CD1c-positive myeloid dendritic cell (primary cell): Measurements from ENCODE around the gene RBM23.
"Not testable (repeated sequence)": the region's sequence is repeated elsewhere in the genome, so short reads cannot be mapped to it uniquely, and the experiment has no call there.

ENCODE experiments used
- DNase-seq: peaks from one replicate; pipeline ENCODE4 v3.0.0-alpha.2; 2016; ENCODE audit errors: extremely low spot score

RBM23 gene

GRCh38 chr14:22864979-22865378 lies 54.0 kb downstream of the RBM23 start:
- no peak for DNase-seq

DNA sequence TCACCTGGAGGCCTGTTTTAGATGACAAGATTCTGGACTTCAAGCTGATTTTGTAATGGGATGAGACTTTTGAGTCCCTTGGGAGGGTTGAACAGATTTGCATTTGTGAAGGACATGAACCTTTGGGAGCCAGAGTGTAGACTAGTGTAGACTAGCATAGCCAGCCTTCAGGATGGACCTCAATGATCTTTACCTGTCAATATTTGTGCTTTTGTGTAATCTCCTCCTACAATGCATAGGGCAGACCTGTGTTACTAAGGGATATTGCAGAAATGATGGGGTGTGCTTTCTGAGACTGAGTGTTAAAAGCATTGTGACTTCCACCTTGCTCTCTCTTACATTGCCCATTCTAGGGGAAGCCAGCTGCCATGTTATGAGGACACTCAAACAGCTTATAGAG lies 57.3 kb downstream of the RBM23 start:
- no peak for DNase-seq

DNA sequence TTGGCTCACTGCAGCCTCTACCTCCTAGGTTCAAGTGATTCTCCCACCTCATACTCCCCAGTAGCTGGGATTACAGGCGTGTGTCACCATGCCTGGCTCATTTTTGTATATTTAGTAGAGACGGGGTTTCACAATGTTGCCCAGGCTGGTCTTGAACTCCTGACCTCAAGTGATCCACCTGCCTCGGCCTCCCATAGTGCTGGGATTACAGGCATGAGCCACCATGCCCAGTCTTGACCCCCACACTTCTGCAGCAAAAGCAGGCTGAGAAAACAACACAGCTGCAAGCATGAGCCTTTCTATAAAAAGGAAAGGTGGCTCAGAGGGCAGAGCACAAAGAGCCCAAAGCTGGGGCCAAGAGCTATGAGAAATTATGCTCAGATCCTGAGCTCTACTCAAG lies 58.6 kb downstream of the RBM23 start:
- DNase-seq = not testable (repeated sequence)

GRCh38 chr14:22856428-22856827 lies 62.5 kb downstream of the RBM23 start:
- DNase-seq = no peak

DNA sequence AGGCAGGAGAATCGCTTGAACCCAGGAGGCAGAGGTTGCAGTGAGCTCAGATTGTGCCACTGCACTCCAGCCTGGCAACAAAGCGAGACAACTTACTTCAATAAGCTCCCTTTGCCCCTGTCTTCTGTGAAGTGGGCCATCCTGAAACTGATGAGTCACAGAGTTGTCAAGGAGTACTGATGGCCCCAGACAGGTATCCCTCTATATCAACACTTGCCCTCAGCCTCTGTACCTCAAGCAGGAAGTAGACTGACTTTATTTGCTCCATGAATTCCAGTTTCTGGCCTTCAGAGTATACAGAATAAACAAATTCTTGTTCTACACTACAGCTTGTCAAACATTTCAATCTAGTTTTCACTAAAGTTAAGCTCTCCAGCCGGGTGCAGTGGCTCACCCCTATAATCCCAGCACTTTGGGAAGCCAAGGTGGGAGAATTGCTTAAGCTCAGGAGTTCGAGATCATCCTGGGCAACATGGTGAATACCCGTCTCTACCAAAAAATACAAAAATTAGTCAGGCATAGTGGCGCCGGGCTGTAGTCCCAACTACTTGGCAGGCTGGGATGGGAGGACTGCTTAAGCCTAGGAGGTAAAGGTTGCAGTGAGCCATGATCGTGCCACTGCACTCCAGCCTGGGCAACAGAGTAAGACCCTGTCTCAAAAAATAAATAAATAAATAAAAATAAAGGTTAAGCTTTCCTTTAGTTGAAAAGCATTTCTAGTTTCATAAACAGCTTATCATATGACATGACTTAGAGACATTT lies 63.8 kb downstream of the RBM23 start:
- no peak for DNase-seq

DNA sequence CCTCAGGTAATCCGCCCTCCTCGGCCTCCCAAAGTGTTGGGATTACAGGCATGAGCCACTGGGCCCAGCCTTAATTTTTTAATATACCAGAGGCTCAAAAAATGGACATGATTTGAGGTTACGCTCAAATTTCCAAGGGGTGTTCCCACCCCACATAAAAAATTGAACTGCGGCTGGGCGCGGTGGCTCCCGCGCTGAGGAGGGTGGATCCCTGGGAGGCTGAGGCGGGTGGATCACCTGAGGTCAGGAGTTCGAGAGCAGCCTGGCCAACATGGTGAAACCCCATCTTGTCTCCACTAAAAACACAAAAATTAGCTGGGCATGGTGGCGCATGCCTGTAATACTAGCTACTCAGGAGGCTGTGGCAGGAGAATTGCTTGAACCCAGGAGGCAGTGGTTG lies 64.7 kb downstream of the RBM23 start:
- not testable (repeated sequence) for DNase-seq

- DNase-seq = peak; percentile 93
Measured at GRCh38 chr14:22852940-22853767, 65.8 kb downstream of the RBM23 start.

DNA sequence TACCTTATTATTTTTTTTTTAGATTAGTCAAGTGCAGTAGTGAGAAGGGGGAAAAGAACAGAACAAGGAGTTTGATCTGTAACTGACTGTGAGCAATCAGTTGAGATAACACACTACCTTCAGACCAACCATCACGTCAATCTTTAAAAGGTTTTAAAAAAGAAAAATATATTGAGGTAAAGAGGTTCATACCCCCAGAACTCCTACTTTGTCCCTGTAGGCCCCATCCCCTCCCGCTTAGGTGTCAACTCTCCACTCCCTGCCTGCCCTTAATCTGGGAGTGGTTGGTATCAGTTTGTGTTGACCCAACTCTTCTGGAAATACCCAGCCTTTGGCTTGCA lies 66.4 kb downstream of the RBM23 start:
- no peak for DNase-seq

DNA sequence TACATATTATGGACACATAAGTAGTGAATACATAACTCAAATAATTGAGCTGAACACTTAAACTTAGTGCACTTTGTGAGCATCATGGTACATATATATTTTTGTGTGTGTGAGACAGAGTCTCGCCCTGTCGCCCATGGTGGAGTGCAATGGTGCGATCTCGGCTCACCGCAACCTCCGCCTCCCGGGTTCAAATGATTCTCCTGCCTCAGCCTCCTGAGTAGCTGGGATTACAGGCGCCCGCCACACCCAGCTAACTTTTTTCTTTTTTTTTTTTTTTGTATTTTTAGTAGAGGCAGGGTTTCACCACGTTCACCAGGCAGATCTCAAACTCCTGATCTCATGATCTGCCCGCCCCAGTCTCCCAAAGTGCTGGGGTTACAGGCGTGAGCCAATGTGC lies 66.8 kb downstream of the RBM23 start:
- DNase-seq = not testable (repeated sequence)

- DNase-seq = peak; percentile 51
Measured at GRCh38 chr14:22850944-22851764, 67.8 kb downstream of the RBM23 start.

GRCh38 chr14:22849212-22849819 lies 69.6 kb downstream of the RBM23 start:
- no peak for DNase-seq

GRCh38 chr14:22848351-22849164 lies 70.4 kb downstream of the RBM23 start:
- peak; percentile 72 for DNase-seq

DNA sequence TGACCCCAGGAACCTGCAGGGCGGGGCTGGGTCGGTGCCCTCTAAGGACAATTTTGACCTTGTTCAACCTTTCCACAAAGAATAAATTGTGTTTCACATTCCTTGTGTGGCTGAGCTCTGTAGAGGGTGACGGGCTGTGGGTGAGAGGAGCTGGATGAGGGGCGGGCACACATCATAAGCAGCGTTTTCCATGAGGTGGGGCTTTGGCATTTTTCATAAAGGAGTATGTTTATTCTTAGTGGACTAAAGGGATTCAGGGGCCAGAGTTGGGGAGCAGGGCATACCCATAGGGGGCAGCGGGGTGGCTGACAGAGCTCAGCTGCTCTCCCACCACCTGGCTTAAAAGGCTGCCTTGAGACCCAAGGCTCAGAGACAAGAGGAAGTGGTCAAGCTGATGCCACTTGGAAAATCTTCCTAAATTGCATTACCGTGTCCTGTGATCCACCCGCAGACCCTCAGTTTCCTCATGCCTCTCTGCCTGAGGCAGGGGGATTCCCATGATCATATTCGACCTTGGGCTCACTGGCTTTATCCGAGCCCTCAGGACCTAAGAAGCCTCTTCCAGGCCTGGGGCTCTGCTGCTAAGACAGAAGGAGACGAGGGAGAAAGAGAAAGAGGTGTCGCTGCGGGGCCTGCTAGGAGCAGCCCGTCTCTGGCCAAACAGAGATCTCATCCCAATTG lies 71.1 kb downstream of the RBM23 start:
- peak; percentile 77 for DNase-seq

DNA sequence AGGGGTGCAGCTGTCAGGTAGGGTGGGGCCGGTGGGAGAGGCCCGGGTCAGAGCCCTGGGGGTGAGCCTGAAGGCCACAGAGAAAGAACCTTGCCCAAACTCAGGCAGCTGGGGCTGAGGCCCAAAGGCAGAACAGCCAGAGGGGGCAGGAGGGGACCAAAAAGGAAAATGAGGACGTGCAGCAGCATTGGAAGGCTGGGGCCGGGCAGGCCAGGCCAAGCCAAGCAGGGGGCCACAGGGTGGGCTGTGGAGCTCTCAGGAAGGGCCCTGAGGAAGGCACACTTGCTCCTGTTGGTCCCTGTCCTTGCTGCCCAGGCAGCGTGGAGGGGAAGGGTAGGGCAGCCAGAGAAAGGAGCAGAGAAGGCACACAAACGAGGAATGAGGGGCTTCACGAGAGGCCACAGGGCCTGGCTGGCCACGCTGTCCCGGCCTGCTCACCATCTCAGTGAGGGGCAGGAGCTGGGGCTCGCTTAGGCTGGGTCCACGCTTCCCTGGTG lies 72.1 kb downstream of the RBM23 start:
- no peak for DNase-seq

DNA sequence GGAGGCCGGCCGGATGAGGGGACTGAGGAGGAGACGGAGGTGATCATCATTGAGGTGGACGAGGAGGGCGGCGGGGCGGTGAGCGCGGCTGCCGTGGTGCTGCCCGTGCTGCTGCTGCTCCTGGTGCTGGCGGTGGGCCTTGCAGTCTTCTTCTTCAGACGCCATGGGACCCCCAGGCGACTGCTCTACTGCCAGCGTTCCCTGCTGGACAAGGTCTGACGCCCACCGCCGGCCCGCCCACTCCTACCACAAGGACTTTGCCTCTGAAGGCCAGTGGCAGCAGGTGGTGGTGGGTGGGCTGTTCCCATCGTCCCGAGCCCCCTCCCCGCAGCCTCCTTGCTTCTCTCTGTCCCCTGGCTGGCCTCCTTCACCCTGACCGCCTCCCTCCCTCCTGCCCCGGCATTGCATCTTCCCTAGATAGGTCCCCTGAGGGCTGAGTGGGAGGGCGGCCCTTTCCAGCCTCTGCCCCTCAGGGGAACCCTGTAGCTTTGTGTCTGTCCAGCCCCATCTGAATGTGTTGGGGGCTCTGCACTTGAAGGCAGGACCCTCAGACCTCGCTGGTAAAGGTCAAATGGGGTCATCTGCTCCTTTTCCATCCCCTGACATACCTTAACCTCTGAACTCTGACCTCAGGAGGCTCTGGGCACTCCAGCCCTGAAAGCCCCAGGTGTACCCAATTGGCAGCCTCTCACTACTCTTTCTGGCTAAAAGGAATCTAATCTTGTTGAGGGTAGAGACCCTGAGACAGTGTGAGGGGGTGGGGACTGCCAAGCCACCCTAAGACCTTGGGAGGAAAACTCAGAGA lies 72.9 kb downstream of the RBM23 start:
- no peak for DNase-seq

DNA sequence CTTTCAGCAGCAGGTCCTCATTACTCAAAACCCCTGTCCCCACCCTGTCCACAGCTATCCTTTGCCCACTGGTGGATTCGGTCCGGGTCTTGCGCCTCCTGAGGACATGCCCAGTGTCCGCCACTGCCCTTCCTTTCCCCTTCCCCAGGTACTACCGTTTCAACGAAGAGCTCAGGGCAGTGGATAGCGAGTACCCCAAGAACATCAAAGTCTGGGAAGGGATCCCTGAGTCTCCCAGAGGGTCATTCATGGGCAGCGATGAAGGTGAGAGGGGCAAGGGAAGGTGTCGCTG lies 73.9 kb downstream of the RBM23 start:
- no peak for DNase-seq

DNA sequence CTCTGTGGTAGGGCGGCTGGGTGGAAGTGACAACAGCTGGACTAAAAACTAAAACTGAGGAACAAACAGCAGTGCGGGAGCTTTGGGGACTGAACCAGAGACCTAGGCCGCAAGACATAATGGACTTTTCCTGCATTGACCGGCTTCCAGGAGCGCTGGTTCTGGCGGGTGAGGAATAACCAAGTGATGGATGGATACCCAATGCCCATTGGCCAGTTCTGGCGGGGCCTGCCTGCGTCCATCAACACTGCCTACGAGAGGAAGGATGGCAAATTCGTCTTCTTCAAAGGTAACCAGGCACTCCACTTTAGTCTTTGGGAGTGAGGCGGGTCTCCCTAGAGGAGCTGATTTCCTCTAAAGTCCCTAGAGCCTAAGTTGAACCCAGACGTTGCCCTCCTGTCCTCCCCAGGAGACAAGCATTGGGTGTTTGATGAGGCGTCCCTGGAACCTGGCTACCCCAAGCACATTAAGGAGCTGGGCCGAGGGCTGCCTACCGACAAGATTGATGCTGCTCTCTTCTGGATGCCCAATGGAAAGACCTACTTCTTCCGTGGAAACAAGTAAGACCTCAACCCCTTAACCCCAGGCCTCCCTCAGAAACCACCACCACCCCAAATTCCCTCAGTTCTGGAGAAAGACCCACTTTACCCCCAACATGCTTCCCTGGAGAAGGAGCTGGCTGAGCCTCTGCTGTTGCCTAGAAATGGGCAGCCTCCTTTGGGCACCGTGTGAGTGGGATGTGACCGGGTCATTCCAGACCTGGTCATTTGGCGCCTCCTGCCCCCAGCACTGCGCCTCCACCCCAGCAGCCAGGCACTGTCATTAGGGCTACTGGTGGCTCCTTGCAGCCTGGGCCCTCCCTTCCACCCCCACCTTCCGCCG lies 74.5 kb downstream of the RBM23 start:
- no peak for DNase-seq
